AG04450 (cell line): Measurements from ENCODE around the gene HSBP1. TPM values are rescaled to one million over a fixed set of nuclear protein-coding genes. Genes with fewer than 3 reads are reported as not detected.

Experiments
- CTCF ChIA-PET: fragments of 300-600, 350-600 bp; formaldehyde crosslinking; extraction: SDS; loops from one replicate; lab custom pipeline; 2022; ENCODE audit warnings: antibody characterized with exemption, inconsistent platforms; lab: Charles Lee
- POLR2A ChIA-PET: fragments of 350-600 bp; formaldehyde crosslinking; extraction: SDS; loops from one replicate; lab custom pipeline; 2021; ENCODE audit warnings: antibody characterized with exemption, inconsistent platforms; lab: Yijun Ruan, JAX
- DNase-seq: peaks from one replicate; pipeline ENCODE4 v3.0.0-alpha.2; 2011; ENCODE audit warnings: low read depth, low spot score
- H3K27ac ChIP-seq: one replicate; pipeline ENCODE4 v1.5.1; 2012; ENCODE audit warnings: low read depth, low read length, control low read depth
- H3K27me3 ChIP-seq: one replicate; pipeline ENCODE4 v1.6.0; 2012; ENCODE audit warnings: low read length; ENCODE audit not compliant: control insufficient read depth, insufficient read depth
- H3K4me3 ChIP-seq: 2 replicates; pipeline ENCODE4 v1.5.1; 2011; ENCODE audit warnings: mild to moderate bottlenecking, low read depth, low read length, control low read depth
- H3K9me3 ChIP-seq: 2 replicates; pipeline ENCODE4 v1.5.1; 2012; ENCODE audit warnings: low read length; ENCODE audit not compliant: control insufficient read depth, insufficient read depth
- polyA plus RNA-seq: library from polyadenylated mRNA; depleted of rRNA; stranded (reverse); fragments of >200 nt; gene quantifications from 2 replicates; pipeline ENCODE4 v1.2.3, GENCODE V29; 2011
- TF ChIP-seq, protein P1 (sequence below): IDR thresholded peaks from 2 replicates; pipeline ENCODE4 v1.5.1; 2011; ENCODE audit warnings: low read depth, low read length, control low read depth, inconsistent platforms

HSBP1 gene
- polyA plus RNA-seq, 1 experiment: 289 TPM

GRCh38 chr16:83842291-83842690 is 34.5 kb downstream of the HSBP1 start:
- Histone ChIP-seq H3K27ac (no peak overlapping the region), H3K27me3 (peaks cover 5% of the 10 kb centered on the region), H3K4me3 (no peak overlapping the region), H3K9me3 (peaks cover 3% of the 10 kb centered on the region; the same call in 1 of the 2 replicates)
- no peak for DNase-seq
- POLR2A ChIA-PET: no interaction called here
- TF ChIP-seq, protein P1, sequence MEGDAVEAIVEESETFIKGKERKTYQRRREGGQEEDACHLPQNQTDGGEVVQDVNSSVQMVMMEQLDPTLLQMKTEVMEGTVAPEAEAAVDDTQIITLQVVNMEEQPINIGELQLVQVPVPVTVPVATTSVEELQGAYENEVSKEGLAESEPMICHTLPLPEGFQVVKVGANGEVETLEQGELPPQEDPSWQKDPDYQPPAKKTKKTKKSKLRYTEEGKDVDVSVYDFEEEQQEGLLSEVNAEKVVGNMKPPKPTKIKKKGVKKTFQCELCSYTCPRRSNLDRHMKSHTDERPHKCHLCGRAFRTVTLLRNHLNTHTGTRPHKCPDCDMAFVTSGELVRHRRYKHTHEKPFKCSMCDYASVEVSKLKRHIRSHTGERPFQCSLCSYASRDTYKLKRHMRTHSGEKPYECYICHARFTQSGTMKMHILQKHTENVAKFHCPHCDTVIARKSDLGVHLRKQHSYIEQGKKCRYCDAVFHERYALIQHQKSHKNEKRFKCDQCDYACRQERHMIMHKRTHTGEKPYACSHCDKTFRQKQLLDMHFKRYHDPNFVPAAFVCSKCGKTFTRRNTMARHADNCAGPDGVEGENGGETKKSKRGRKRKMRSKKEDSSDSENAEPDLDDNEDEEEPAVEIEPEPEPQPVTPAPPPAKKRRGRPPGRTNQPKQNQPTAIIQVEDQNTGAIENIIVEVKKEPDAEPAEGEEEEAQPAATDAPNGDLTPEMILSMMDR: no peak
- CTCF ChIA-PET: interaction anchor here (1.0 to 3.2 kb wide), 2 partner anchors 16 to 35 kb away, joined by 3 to 10 read pairs; no protein-coding TSS in a partner anchor

- Histone ChIP-seq H3K4me3 (no peak overlapping the region), H3K27ac (no peak overlapping the region), H3K27me3 (peaks cover 5% of the 10 kb centered on the region), H3K9me3 (peaks cover 3% of the 10 kb centered on the region; the same call in 1 of the 2 replicates)
- CTCF ChIA-PET: interaction anchor here (1.0 to 3.2 kb wide), 2 partner anchors 16 to 35 kb away, joined by 3 to 10 read pairs; no protein-coding TSS in a partner anchor
- TF ChIP-seq, protein P1: no peak
- POLR2A ChIA-PET: no interaction called here
- no peak for DNase-seq
These were observed 35.2 kb downstream of the HSBP1 start for GRCh38 chr16:83842756-83843507.

DNA sequence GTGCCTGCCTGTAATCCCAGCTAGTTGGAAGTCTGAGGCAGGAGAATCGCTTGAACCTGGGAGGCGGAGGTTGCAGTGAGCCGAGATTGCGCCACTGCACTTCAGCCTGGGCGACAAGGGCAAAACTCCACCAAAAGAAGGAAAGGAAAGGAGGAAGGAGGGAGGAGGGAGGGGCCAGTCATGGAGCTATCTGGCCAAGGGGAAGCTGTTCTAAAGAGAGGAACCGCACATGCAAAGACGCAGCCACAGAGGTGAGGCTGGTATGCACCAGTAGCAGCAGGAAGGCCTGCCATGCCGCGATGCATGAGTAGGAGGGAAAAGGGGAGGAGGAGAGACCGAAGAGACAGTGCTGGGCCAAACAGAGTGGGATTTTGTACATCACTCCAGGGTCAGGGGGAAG is 35.9 kb downstream of the HSBP1 start:
- Histone ChIP-seq H3K9me3 (peaks cover 3% of the 10 kb centered on the region; the same call in 1 of the 2 replicates), H3K4me3 (no peak overlapping the region), H3K27ac (no peak overlapping the region), H3K27me3 (peaks cover 8% of the 10 kb centered on the region)
- ChIA-PET CTCF (interaction anchor here (3.2 kb wide), 1 partner anchor 17 kb away, joined by 10 read pairs; no protein-coding TSS in a partner anchor), POLR2A (no interaction called here)
- TF ChIP-seq, protein P1: no peak
- no peak for DNase-seq

DNA sequence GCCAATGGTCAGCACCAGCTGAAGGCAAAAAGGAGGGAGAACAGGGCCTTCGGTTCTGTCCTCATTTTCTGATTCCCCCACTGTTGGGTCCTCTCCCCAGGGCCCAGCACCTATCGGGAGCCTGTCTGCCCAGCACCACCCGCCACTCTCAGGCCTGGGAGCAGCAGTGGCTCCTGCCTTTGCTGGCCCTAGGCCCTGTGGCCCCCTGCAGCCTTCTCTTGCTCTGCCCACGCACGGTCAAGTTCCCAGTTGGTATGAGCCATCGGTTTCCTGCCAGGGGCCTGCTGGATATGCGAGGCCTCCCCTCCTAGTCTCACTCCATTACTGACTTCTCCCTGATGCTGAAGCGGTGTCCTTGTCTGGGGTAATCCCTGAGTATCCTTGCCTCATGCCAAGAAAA is 37.5 kb downstream of the HSBP1 start:
- TF ChIP-seq, protein P1: no peak
- Histone ChIP-seq H3K9me3 (peaks cover 3% of the 10 kb centered on the region; the same call in 1 of the 2 replicates), H3K4me3 (no peak overlapping the region), H3K27ac (no peak overlapping the region), H3K27me3 (peaks cover 14% of the 10 kb centered on the region)
- ChIA-PET CTCF (no interaction called here), POLR2A (no interaction called here)
- no peak for DNase-seq
